Muscle of arm (tissue), 14 donors: ENCODE results near the gene PSG2. TPM values are rescaled to one million over a fixed set of nuclear protein-coding genes. Genes with fewer than 3 reads are reported as not detected.
A peak's percentile ranks its signal among the peaks of the same experiment; 100 is the strongest.
"Not testable (repeated sequence)": the region's sequence is repeated elsewhere in the genome, so short reads cannot be mapped to it uniquely, and the experiment has no call there.

Experiments used
- DNase-seq: peaks from one replicate; pipeline ENCODE4 v3.0.0-alpha.2; 2013
- long read RNA-seq, 11 donors: transcript quantifications; one replicate each; lab custom pipeline, GENCODE V29; 2026
- polyA plus RNA-seq, 12 donors: library from polyadenylated mRNA; unstranded; fragments of 120-200 nt; gene quantifications; one replicate each; pipeline ENCODE4 v1.2.1, GENCODE V29; 2013; ENCODE audit not compliant: insufficient read length in 12 of 12

Gene PSG2
- polyA plus RNA-seq = under 1 TPM in 10 of 12 donors, not detected in 2; 0.21 to 0.79 (median 0.34) TPM
- long read RNA-seq, donor 1 = 0 reads
- long read RNA-seq, donor 2 = 0 reads
- long read RNA-seq, donor 3 = 0 reads
- long read RNA-seq, donor 4 = 0 reads
- long read RNA-seq, donor 5 = 0 reads
- long read RNA-seq, donor 6 = 0 reads
- long read RNA-seq, donor 7, partial matches to known transcripts = 0 of 1 reads
- long read RNA-seq, donor 7, other reads (novel, unspliced or antisense) = 0 of 1 reads
- long read RNA-seq, donor 8 = 0 reads
- long read RNA-seq, donor 9 = 0 reads
- long read RNA-seq, donor 10 = 0 reads
- long read RNA-seq, donor 11 = 0 reads

- DNase-seq = not testable (repeated sequence)
Observed at GRCh38 chr19:43082601-43083000, at the start of gene PSG2. Gene PSG2 (minus strand): TSS chr19:43082701. CDS start chr19:43082569, 132 bp downstream.

- not testable (repeated sequence) for DNase-seq
Observed at GRCh38 chr19:43131281-43131842, 48.9 kb upstream of the PSG2 start.

GRCh38 chr19:43129197-43129596 lies 46.7 kb upstream of the PSG2 start:
- DNase-seq = not testable (repeated sequence)

GRCh38 chr19:43127336-43127735 lies 44.8 kb upstream of the PSG2 start:
- DNase-seq = not testable (repeated sequence)

GRCh38 chr19:43126720-43127119 lies 44.2 kb upstream of the PSG2 start:
- no peak for DNase-seq

GRCh38 chr19:43124360-43124759 lies 41.9 kb upstream of the PSG2 start:
- no peak for DNase-seq

- DNase-seq = not testable (repeated sequence)
Observed at GRCh38 chr19:43120433-43121026, 38.0 kb upstream of the PSG2 start.

GRCh38 chr19:43119526-43119925 lies 37.0 kb upstream of the PSG2 start:
- DNase-seq = not testable (repeated sequence)

- not testable (repeated sequence) for DNase-seq
Observed at GRCh38 chr19:43116421-43116820, 33.9 kb upstream of the PSG2 start.

GRCh38 chr19:43115548-43115947 lies 33.0 kb upstream of the PSG2 start:
- not testable (repeated sequence) for DNase-seq

GRCh38 chr19:43115064-43115463 lies 32.6 kb upstream of the PSG2 start:
- DNase-seq = not testable (repeated sequence)

GRCh38 chr19:43114626-43115025 lies 32.1 kb upstream of the PSG2 start:
- DNase-seq = not testable (repeated sequence)

GRCh38 chr19:43107401-43107800 lies 24.9 kb upstream of the PSG2 start:
- not testable (repeated sequence) for DNase-seq

GRCh38 chr19:43105496-43105895 lies 23.0 kb upstream of the PSG2 start:
- DNase-seq = no peak

GRCh38 chr19:43104215-43104850 lies 21.8 kb upstream of the PSG2 start:
- not testable (repeated sequence) for DNase-seq

- no peak for DNase-seq
Observed at GRCh38 chr19:43101950-43102349, 19.4 kb upstream of the PSG2 start.

GRCh38 chr19:43098416-43098815 lies 15.9 kb upstream of the PSG2 start:
- not testable (repeated sequence) for DNase-seq

GRCh38 chr19:43087702-43088340 lies 5.3 kb upstream of the PSG2 start:
- DNase-seq = peak; percentile 1

GRCh38 chr19:43085796-43086530 lies 3.5 kb upstream of the PSG2 start:
- DNase-seq = not testable (repeated sequence)

GRCh38 chr19:43084196-43084832 lies 1.8 kb upstream of the PSG2 start:
- not testable (repeated sequence) for DNase-seq

GRCh38 chr19:43083721-43084120 lies 1.2 kb upstream of the PSG2 start:
- not testable (repeated sequence) for DNase-seq
